Mesenchymal stem cell (in vitro differentiated cells and primary cell): ENCODE results near the gene GRID2.

Experiments
- DNase-seq: peaks from one replicate; pipeline ENCODE4 v3.0.0-alpha.2; 2013
- H2AFZ ChIP-seq: one replicate; pipeline ENCODE4 v1.6.1; 2013; ENCODE audit warnings: low read depth, mild to moderate bottlenecking, control low read depth, inconsistent platforms, low read length, moderate library complexity
- H2AK5ac ChIP-seq: 2 replicates; pipeline ENCODE4 v1.6.1; 2013; ENCODE audit warnings: low read length, moderate library complexity, mild to moderate bottlenecking, inconsistent platforms; ENCODE audit not compliant: severe bottlenecking
- H2BK120ac ChIP-seq: one replicate; pipeline ENCODE4 v1.6.1; 2013; ENCODE audit warnings: low read depth, mild to moderate bottlenecking, inconsistent platforms, low read length, moderate library complexity
- H2BK12ac ChIP-seq, 2 experiments: one replicate each; pipeline ENCODE4 v1.6.1; 2013; ENCODE audit warnings: inconsistent platforms in 2 of 2, low read length in 2 of 2, mild to moderate bottlenecking in 2 of 2, moderate library complexity in 2 of 2, control low read depth in 1 of 2
- H2BK15ac ChIP-seq: one replicate; pipeline ENCODE4 v1.6.1; 2013; ENCODE audit warnings: mild to moderate bottlenecking, low read depth, inconsistent platforms; ENCODE audit not compliant: poor library complexity, severe bottlenecking
- H2BK5ac ChIP-seq: 2 replicates; pipeline ENCODE4 v1.6.1; 2013; ENCODE audit warnings: low read depth, mild to moderate bottlenecking, low read length, control low read depth, inconsistent platforms; ENCODE audit not compliant: poor library complexity, severe bottlenecking
- H3K14ac ChIP-seq, 2 experiments: one replicate each; pipeline ENCODE4 v1.6.1; 2013; ENCODE audit warnings: inconsistent platforms in 2 of 2, low read length in 2 of 2, control low read depth in 1 of 2, mild to moderate bottlenecking in 1 of 2, moderate library complexity in 1 of 2
- H3K18ac ChIP-seq, 2 experiments: one replicate each; pipeline ENCODE4 v1.6.1; 2013; ENCODE audit warnings: inconsistent platforms in 2 of 2, low read length in 2 of 2, control low read depth in 1 of 2, low read depth in 1 of 2, mild to moderate bottlenecking in 1 of 2
- H3K23ac ChIP-seq, 2 experiments: one replicate each; pipeline ENCODE4 v1.6.1; 2013; ENCODE audit warnings: inconsistent platforms in 2 of 2, low read length in 2 of 2, mild to moderate bottlenecking in 2 of 2, moderate library complexity in 2 of 2, control low read depth in 1 of 2
- H3K27ac ChIP-seq: 2 replicates; pipeline ENCODE4 v1.5.1; 2013; ENCODE audit warnings: mild to moderate bottlenecking, moderate library complexity, low read length, control low read depth, inconsistent platforms; ENCODE audit not compliant: poor library complexity, severe bottlenecking
- H3K27me3 ChIP-seq, 2 experiments: 2 replicates each; pipeline versions ENCODE4 v1.6.1 to v1.7.0; 2013; ENCODE audit warnings: low read length in 2 of 2, mild to moderate bottlenecking in 2 of 2, moderate library complexity in 2 of 2, control low read depth in 1 of 2, inconsistent platforms in 1 of 2; ENCODE audit not compliant: control insufficient read depth in 1 of 2, insufficient read depth in 1 of 2
- H3K36me3 ChIP-seq, 2 experiments: 2 replicates each; pipeline versions ENCODE4 v1.6.1 to v1.7.0; 2013; ENCODE audit warnings: low read length in 2 of 2, control low read depth in 1 of 2, inconsistent platforms in 1 of 2, low read depth in 1 of 2, mild to moderate bottlenecking in 1 of 2; ENCODE audit not compliant: insufficient read depth in 2 of 2, control insufficient read depth in 1 of 2
- H3K4ac ChIP-seq, 2 experiments: one replicate each; pipeline ENCODE4 v1.6.1; 2013; ENCODE audit warnings: inconsistent platforms in 2 of 2, low read length in 2 of 2, mild to moderate bottlenecking in 2 of 2, moderate library complexity in 2 of 2, control low read depth in 1 of 2, low read depth in 1 of 2
- H3K4me1 ChIP-seq: 2 replicates; pipeline ENCODE4 v1.6.1; 2013; ENCODE audit warnings: low read depth, low read length, control low read depth; ENCODE audit not compliant: control insufficient read depth, insufficient read depth
- H3K4me2 ChIP-seq: 2 replicates; pipeline ENCODE4 v1.6.1; 2013; ENCODE audit warnings: low read length, mild to moderate bottlenecking, inconsistent platforms; ENCODE audit not compliant: poor library complexity, severe bottlenecking
- H3K4me3 ChIP-seq, 2 experiments: 2 replicates each; pipeline versions ENCODE4 v1.5.1 to v1.7.0; 2013; ENCODE audit warnings: low read length in 2 of 2, mild to moderate bottlenecking in 2 of 2, control low read depth in 1 of 2, low read depth in 1 of 2; ENCODE audit not compliant: insufficient read depth in 1 of 2
- H3K79me1 ChIP-seq: replicated peaks from 2 replicates; pipeline ENCODE4 v1.6.1; 2013; ENCODE audit warnings: mild to moderate bottlenecking, control low read depth, low read length, inconsistent platforms; ENCODE audit not compliant: poor library complexity, severe bottlenecking
- H3K9ac ChIP-seq: 2 replicates; pipeline ENCODE4 v1.7.0; 2013; ENCODE audit warnings: mild to moderate bottlenecking, low read length, moderate library complexity
- H3K9me3 ChIP-seq: 2 replicates; pipeline ENCODE4 v1.7.0; 2013; ENCODE audit warnings: mild to moderate bottlenecking, low read length; ENCODE audit not compliant: control insufficient read depth
- H4K8ac ChIP-seq: one replicate; pipeline ENCODE4 v1.6.1; 2013; ENCODE audit warnings: inconsistent platforms, mild to moderate bottlenecking, low read length, moderate library complexity
- H4K91ac ChIP-seq: one replicate; pipeline ENCODE4 v1.6.1; 2013; ENCODE audit warnings: mild to moderate bottlenecking, low read length, inconsistent platforms
- WGBS: methylation state at CpG from one replicate; pipeline ENCODE4 v1.1.7; 2013; ENCODE audit warnings: mixed read lengths; 5-methylcytosine and 5-hydroxymethylcytosine counted together

The GRID2 gene

DNA sequence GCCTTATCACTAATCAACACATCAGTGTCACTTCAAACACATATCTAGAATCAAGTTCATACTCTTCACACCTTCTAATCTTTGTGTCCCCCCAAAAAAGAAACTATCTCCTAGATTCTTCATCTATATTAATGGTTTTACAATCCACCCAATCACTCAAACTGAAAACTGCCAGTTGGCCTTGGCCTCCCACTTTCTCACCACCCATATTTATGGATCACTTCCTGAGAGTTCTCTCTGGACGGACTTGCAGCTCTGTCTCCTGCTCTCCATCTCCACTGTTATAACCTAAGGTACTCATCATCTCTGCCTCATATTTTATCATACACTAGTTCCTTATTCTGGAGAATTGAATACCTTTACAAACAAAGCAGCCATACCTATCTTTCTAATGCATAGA lies 1418.7 kb downstream of the GRID2 start:
- H3K4me3 ChIP-seq = no peak overlapping the region
- H4K91ac ChIP-seq = no peak overlapping the region
- no peaks in the 10 kb centered on the region for H3K9me3 ChIP-seq
- H3K27me3 ChIP-seq = no peaks in the 10 kb centered on the region
- no peak overlapping the region for H2BK120ac ChIP-seq
- H3K23ac ChIP-seq = no peak overlapping the region
- H3K4me2 ChIP-seq = no peak overlapping the region
- H3K36me3 ChIP-seq = no peaks in the 10 kb centered on the region
- no peak overlapping the region for H3K4ac ChIP-seq
- no peak overlapping the region for H2AK5ac ChIP-seq
- no peak overlapping the region for H3K27ac ChIP-seq
- no peak for DNase-seq
- no peak overlapping the region for H3K18ac ChIP-seq
- no peaks in the 10 kb centered on the region for H3K79me1 ChIP-seq
- no peak overlapping the region for H2BK12ac ChIP-seq
- no peak overlapping the region for H3K9ac ChIP-seq
- no peak overlapping the region for H2BK15ac ChIP-seq
- H2BK5ac ChIP-seq = no peak overlapping the region
- 78% methylated on average over 1 of the region's 1 CpG for WGBS
- H3K4me1 ChIP-seq = no peaks in the 10 kb centered on the region
- no peak overlapping the region for H2AFZ ChIP-seq
- H4K8ac ChIP-seq = no peak overlapping the region
- H3K14ac ChIP-seq = no peak overlapping the region

DNA sequence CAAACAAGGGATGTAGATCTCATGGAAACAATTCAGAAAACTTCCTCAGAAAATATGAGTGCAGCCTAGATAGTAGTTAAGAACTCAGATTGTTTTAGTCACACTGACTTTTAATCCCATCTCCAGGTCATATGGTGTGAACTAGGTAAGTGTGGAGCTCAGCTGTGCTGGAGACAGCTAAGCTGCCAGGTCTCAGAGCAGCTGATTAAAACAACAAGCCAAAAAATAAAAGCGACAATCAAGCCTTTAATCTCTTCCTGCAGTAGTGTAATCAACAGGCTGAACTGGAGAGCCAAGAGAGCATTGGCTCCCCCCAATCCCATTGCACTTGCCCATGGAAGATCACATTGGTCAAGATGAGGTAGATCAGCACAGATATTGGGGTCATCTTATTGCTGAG lies 1426.5 kb downstream of the GRID2 start:
- Histone ChIP-seq H3K18ac (no peak overlapping the region), H2BK5ac (no peak overlapping the region), H3K27me3 (no peaks in the 10 kb centered on the region), H3K23ac (no peak overlapping the region), H2AFZ (no peak overlapping the region), H3K4me1 (no peaks in the 10 kb centered on the region), H3K4ac (no peak overlapping the region), H3K36me3 (no peaks in the 10 kb centered on the region), H3K9me3 (no peaks in the 10 kb centered on the region), H3K14ac (no peak overlapping the region), H2BK12ac (no peak overlapping the region), H2BK120ac (no peak overlapping the region), H2BK15ac (no peak overlapping the region), H3K4me2 (no peak overlapping the region), H3K79me1 (no peaks in the 10 kb centered on the region), H3K4me3 (no peak overlapping the region), H3K9ac (no peak overlapping the region), H4K8ac (no peak overlapping the region), H4K91ac (no peak overlapping the region), H2AK5ac (no peak overlapping the region), H3K27ac (no peak overlapping the region)
- WGBS = 71% methylated on average over 1 of the region's 1 CpG
- no peak for DNase-seq

DNA sequence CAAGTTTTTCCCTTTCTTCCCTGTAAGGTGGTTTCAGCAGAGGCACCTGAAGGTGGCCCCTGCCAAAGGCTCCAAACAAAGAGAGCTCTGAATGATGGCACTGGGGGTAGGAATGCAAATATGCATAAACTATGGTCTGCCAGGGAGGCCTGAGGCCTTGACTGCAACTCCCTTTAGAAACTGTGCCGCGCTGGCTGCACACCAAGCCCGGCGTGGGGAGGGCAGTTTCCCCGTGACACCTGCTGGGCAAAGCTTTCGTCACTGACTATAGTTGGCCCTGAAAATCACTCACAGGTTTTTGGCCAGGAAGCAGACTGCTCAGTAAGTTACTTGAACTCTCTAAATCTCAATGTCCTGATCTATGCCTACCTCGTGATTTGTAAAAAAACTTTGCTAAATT lies 1427.0 kb downstream of the GRID2 start:
- H3K4me1 ChIP-seq = no peaks in the 10 kb centered on the region
- H3K14ac ChIP-seq = no peak overlapping the region
- no peak for DNase-seq
- H2BK15ac ChIP-seq = no peak overlapping the region
- no peaks in the 10 kb centered on the region for H3K9me3 ChIP-seq
- no peak overlapping the region for H2AFZ ChIP-seq
- H3K4me2 ChIP-seq = no peak overlapping the region
- H3K79me1 ChIP-seq = no peaks in the 10 kb centered on the region
- no peak overlapping the region for H3K4me3 ChIP-seq
- H2BK12ac ChIP-seq = no peak overlapping the region
- 89% methylated on average over 7 of the region's 7 CpGs for WGBS
- no peak overlapping the region for H2BK5ac ChIP-seq
- no peak overlapping the region for H2AK5ac ChIP-seq
- no peak overlapping the region for H3K4ac ChIP-seq
- H3K27me3 ChIP-seq = no peaks in the 10 kb centered on the region
- H4K91ac ChIP-seq = no peak overlapping the region
- H3K9ac ChIP-seq = no peak overlapping the region
- no peaks in the 10 kb centered on the region for H3K36me3 ChIP-seq
- no peak overlapping the region for H2BK120ac ChIP-seq
- H3K23ac ChIP-seq = no peak overlapping the region
- no peak overlapping the region for H3K27ac ChIP-seq
- no peak overlapping the region for H3K18ac ChIP-seq
- no peak overlapping the region for H4K8ac ChIP-seq

DNA sequence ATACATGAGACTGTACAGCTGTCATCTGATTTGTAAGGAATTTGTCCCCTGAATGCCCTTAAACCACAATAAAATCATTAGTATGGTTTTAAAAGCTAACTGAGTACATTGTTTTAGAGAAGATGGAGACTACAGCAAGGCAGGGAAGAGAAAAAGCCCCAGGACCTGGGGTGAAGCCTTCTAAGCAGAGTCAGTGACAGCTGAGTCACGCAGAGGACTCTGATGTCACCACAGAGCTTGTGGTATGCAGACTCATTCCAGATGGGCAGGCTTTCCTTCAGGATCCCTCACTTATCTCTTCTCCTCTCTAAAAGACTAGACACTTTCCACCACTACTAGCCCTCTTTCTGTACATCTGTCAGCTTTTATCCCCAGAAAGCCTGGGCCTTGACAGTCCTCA lies 1427.7 kb downstream of the GRID2 start:
- no peak overlapping the region for H2BK5ac ChIP-seq
- H3K27ac ChIP-seq = no peak overlapping the region
- H3K79me1 ChIP-seq = no peaks in the 10 kb centered on the region
- H3K14ac ChIP-seq = no peak overlapping the region
- no peaks in the 10 kb centered on the region for H3K36me3 ChIP-seq
- H3K4me3 ChIP-seq = no peak overlapping the region
- peak; percentile 18 for DNase-seq
- H2BK12ac ChIP-seq = no peak overlapping the region
- H4K91ac ChIP-seq = no peak overlapping the region
- 61% methylated on average over 1 of the region's 1 CpG for WGBS
- no peaks in the 10 kb centered on the region for H3K9me3 ChIP-seq
- H3K4me2 ChIP-seq = no peak overlapping the region
- H2AFZ ChIP-seq = no peak overlapping the region
- H2BK15ac ChIP-seq = no peak overlapping the region
- H4K8ac ChIP-seq = no peak overlapping the region
- no peaks in the 10 kb centered on the region for H3K27me3 ChIP-seq
- no peak overlapping the region for H2BK120ac ChIP-seq
- no peak overlapping the region for H3K4ac ChIP-seq
- H3K4me1 ChIP-seq = no peaks in the 10 kb centered on the region
- H3K23ac ChIP-seq = no peak overlapping the region
- H2AK5ac ChIP-seq = no peak overlapping the region
- H3K18ac ChIP-seq = no peak overlapping the region
- no peak overlapping the region for H3K9ac ChIP-seq
